OCI-LY7 (cell line): Measurements from ENCODE around the gene ODF2L.

Source experiments
- EZH2phosphoT487 ChIP-seq: fragments of 200-600 bp; sonication (generic); IDR thresholded peaks from 2 replicates; pipeline ENCODE4 v1.6.1; 2018; ENCODE audit warnings: low read depth, borderline replicate concordance, mild to moderate bottlenecking, mixed run types, antibody characterized with exemption, low read length, moderate library complexity, mixed read lengths
- TF ChIP-seq, protein P1 (sequence below): fragments of 200-600 bp; sonication (generic); conservative IDR thresholded peaks from 2 replicates; pipeline ENCODE4 v1.5.1; 2014; ENCODE audit warnings: mild to moderate bottlenecking, antibody characterized with exemption, low read length, moderate library complexity, mixed read lengths

DNA sequence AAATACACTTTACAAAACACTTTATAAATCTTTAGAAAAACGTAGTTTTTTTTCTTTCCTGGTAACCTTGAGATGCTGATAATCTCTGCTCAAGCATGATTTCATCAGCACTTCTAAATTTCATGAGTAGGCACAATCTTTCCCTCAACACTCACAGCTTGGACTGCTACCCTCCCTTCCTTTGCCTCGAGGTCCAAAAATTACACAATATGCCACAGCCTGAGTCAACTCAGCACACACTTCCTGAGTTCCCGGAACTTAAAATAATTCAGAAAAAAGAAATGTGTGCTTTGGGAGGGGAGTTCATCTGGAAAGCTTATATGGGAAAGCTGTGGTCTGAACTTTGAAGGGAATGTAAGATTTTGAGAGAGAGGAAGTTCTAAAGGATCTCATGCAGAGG is 33.7 kb upstream of the ODF2L start:
- no peak for TF ChIP-seq EZH2phosphoT487
- TF ChIP-seq, protein P1, sequence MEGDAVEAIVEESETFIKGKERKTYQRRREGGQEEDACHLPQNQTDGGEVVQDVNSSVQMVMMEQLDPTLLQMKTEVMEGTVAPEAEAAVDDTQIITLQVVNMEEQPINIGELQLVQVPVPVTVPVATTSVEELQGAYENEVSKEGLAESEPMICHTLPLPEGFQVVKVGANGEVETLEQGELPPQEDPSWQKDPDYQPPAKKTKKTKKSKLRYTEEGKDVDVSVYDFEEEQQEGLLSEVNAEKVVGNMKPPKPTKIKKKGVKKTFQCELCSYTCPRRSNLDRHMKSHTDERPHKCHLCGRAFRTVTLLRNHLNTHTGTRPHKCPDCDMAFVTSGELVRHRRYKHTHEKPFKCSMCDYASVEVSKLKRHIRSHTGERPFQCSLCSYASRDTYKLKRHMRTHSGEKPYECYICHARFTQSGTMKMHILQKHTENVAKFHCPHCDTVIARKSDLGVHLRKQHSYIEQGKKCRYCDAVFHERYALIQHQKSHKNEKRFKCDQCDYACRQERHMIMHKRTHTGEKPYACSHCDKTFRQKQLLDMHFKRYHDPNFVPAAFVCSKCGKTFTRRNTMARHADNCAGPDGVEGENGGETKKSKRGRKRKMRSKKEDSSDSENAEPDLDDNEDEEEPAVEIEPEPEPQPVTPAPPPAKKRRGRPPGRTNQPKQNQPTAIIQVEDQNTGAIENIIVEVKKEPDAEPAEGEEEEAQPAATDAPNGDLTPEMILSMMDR: no peak
